8988T (cell line): ENCODE results near the gene COX7A2.

ENCODE experiments used
- DNase-seq: peaks from one replicate; pipeline ENCODE4 v3.0.0; 2011

COX7A2 gene, protein sequence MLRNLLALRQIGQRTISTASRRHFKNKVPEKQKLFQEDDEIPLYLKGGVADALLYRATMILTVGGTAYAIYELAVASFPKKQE

DNA sequence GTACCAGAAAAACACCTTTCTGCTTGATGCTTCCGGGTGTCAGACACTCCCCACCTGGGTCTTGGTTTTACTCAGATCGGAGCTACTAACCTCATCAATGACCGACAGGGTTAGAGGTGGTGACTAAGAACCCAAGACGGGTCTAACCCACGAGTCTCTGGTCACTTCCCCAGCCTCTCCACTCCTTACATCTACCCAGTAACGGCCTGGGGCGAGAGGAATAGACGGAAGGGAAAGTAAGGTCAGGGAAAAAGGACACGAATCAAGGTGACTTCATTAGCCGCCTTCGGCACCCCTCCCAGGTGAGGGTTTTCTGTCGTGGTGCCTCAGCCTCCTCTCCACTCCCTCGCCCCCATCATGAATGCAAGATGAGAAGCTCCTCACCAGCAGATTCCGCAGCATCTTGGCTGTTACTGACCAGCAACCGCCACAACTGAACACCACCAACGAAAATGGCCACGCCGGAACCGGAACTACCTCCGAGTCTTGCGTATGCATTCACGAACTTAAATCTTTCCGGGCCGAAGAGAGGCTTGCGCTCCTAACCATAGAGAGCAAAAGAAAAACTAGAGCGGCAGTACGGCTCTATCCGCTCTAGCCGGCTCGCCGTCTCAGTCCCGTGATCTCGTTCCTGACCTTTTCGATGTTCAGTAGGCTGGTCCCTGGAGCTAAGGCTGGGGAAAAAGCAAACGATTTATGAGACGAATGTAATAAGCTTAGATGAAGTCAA is at the start of gene COX7A2:
TSS of gene COX7A2 (minus strand) at position 469 of the 730 bp plus-strand sequence. CDS start at position 402, 67 bp downstream.
- DNase-seq: peak; percentile 27

GRCh38 chr6:75292555-75292954 is 49.0 kb upstream of the COX7A2 start:
- DNase-seq: no peak

DNA sequence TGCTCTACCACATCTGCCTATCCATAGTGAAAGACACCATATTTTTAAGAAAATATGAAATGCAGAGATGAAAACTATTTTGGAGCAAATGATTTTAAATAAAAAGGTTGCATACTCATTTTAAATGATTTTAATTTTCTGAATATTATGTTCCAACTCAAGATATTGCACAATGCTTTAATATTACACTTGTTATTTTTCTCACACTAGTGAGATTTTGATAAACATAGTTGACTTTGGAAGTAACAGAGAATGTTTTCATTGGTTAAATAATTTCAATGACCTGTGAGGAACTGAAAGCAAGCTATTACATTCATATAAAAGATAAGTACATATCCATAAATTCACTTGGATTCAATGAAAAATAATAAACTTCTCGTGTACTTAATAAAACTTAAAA is 48.1 kb upstream of the COX7A2 start:
- no peak for DNase-seq

DNA sequence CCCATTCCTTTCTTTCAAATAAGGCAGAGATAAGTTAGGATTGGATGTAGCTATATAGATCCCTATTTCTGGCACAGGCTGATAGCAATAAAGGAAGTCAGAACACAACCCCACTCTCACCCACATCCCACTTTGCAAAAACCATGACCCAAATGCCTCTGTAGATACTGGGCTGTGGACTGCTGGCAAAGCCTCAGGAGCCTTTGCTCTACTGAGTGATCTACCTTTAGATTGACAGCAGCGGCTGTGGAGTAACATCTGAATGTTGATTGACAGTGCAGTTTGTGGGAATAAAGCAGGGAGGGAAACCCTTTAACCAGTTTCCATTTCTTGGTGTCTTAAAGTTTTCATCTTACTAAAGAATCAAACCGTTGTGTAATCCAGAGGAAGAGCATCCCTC is 47.7 kb upstream of the COX7A2 start:
- DNase-seq: no peak

DNA sequence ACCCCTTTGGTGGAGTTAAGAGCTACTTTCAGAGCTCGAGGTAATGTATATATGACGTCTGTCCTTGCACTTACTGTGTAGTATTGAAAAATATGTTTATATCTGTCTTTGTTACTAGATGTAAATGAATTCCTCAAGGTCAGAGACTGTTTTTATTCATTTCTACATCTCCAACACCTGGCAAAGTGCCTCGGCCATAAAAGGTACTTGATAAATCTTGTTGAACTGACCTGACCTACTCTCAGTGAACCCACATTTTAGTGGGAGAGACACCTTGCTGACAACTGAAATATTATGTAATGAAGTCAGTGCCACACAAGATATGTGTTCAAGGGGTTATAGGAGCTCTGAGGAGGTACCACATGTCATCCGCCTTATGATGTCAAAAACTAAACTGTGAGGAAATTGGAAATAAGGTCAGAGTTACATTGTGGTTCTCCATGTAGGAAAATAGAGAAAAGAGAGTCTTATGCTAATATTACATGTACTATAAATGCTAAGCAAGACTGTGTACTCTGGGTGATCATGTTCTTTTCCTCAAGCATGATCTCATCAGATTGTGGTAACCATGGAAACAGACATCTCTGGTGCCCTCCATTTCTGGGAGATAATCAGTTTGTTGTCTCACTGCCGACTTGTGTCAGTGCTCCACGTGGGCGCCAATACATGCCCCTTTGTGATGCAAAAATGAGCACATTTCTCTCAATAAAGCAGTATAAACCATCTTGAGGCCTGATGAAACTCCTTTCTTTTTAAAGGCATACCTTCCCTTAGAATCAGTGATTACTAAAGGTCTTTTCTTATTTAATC is 46.7 kb upstream of the COX7A2 start:
- DNase-seq: no peak

- DNase-seq: no peak
Measured at GRCh38 chr6:75288023-75288422, 44.4 kb upstream of the COX7A2 start.

GRCh38 chr6:75287424-75287823 is 43.8 kb upstream of the COX7A2 start:
- DNase-seq: no peak

- DNase-seq: no peak
Measured at GRCh38 chr6:75286955-75287354, 43.4 kb upstream of the COX7A2 start.

DNA sequence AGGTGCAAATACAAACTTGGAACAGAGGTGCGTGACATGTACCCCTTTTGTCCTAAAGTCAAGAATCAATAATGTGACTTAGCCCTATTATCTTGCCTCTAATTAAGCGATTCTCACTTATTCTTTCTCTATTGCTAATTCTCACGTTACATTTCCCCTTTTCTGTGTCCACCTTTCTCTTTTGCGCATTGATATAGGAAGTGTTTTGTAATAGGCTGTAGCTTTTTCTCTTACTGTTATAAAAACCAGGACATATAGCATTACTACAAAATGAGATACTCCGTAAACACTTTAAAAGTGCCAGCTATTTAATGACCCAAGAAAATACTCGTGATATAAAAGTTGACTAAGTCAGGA is 41.7 kb upstream of the COX7A2 start:
- DNase-seq: no peak

- peak; percentile 72 for DNase-seq
Measured at GRCh38 chr6:75284632-75285282, 41.2 kb upstream of the COX7A2 start, which contains the start of gene TMEM30A. TSS of gene TMEM30A (minus strand) at chr6:75284792. CDS start at chr6:75284638, 154 bp downstream.

- no peak for DNase-seq
Measured at GRCh38 chr6:75283907-75284631, 40.5 kb upstream of the COX7A2 start.

DNA sequence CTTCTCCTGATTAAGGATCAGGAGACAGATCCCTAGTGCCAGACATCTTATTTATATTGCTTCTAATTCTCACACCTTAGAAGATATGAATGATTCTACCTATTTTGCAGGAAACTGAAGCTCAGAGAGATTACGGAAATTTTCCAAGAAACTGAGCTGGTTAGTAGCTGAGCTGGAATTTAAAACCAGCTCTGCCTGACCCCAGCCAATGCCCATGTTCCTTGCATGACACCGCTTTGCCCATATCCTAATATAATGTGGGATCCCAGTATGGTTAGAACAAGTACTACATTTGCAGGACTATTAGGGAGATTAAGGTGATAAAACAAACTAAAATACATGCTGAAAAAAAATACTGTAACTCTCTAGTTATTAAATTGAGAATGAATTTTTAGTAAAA is 39.1 kb upstream of the COX7A2 start:
- DNase-seq: no peak

GRCh38 chr6:75281653-75282052 is 38.1 kb upstream of the COX7A2 start:
- DNase-seq: no peak

- DNase-seq: no peak
Measured at GRCh38 chr6:75280131-75280855, 36.7 kb upstream of the COX7A2 start.

DNA sequence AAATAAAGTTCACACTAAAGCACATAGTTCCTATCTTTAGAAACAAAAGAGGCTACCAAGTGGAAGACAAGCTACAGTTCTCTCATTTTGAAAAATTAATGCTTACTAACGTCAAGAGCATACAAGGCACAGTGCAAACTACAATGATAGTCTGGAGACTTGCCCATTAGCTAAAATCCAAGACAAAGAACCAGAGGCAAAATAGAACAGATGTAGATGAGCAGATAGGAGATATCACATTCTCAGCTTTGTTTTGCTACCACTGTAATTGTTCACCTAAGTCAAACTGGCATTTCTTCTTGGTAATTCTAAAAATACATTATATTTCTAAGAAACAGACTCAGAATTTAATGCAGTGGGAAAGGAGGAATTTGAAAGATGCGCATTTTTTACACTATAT is 35.8 kb upstream of the COX7A2 start:
- DNase-seq: no peak

DNA sequence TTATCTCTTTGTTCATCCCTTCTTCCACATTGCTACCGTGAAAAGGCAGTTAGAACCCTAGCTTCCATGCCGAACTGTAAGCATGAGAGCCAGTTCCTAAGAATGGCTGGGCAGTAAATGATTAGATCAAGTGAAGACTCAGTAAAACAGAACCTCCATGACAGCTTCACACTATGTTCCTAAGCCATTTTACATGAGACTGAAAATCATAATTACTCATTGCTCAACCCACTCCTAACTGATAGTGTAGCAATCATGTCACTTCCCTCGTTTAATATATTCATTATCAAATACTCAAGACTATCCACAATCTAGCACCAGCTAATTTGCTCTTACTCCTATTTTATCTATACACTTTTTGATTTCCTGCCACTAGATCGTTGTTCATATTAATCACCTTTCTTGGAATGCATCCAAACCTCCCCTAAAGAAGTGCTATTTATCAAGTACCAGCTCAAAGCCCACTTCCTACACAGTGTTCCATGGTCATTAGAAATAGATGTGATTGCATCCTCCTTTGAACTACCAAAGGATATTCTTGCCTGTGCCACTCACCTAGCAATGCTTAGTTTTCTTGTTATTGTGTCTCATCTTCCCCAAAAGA is 35.0 kb upstream of the COX7A2 start:
- DNase-seq: no peak

DNA sequence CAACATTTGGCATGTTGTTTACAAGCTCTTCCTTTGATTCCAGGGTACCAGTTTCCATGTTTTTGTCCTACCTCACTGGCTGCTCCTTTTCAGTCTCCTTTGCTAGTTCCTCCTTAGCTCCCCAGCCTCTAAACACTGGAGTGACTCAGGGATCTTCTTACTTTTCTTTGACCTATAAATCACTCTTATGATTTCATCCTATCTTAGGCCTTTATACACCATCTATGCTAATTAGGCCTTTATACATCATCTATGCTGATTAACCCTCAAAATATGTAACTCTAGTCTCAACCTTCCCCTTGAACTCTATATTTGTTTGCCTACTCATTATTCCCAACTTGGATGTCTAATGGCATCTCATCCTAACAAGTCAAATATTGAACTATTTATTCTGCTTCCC is 31.5 kb upstream of the COX7A2 start:
- DNase-seq: no peak

GRCh38 chr6:75273009-75273408 is 29.4 kb upstream of the COX7A2 start:
- no peak for DNase-seq

DNA sequence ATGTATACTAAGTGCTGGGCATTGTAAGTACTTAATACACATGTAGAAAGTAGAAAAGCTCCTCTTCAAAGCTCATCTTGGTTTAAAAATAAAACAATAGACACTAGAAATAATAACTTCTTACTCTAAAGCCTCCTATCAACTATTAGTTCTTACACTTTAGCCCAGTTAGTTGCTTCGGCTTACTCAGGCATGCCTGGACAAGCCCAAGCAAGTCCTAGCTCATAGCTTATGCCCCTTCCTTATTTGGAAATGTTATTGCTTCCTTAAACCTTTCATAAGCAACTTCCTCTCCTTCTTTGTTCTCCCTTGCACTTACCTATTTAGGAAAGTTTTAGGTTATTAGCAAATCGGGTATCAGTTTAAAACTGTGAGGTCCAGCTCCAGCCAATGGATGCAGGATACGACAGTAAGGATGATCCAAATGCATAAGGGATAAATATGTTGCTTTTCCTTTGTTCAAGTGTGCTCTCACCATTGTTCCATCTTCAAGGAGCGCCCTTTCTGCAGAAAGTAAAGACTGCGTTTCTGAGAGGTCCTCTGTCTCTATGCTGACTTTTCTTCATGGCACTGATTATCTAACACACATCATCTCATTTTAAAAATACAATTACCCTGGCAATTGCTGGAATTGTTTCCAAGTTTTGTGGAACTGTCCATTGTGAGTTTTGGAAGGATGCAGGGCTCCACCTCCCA is 28.7 kb upstream of the COX7A2 start:
- DNase-seq: no peak

- DNase-seq: no peak
Measured at GRCh38 chr6:75268988-75269354, 25.4 kb upstream of the COX7A2 start.
